ENCODE measurements around the gene ARHGAP5.

GRCh38 chr14:32070282-32070681 is 6.8 kb upstream of the ARHGAP5 start:
- no peak for TF ChIP-seq CTCF (IDR thresholded peaks at IDR 0.05; ENCODE audit: low read length)
- TF ChIP-seq EZH2 (IDR thresholded peaks at IDR 0.05; ENCODE audit: borderline replicate concordance, low read length): no peak

Data from OCI-LY1 (cell line).